Heart right ventricle (tissue), 16 donors: ENCODE data around the gene ASPSCR1. TPM values are rescaled to one million over a fixed set of nuclear protein-coding genes. Genes with fewer than 3 reads are reported as not detected.
A peak's percentile ranks its signal among the peaks of the same experiment; 100 is the strongest.

Experiments
- ATAC-seq, 8 donors: fragments of 200-7000 bp; cut with Tn5 transposase; one replicate each; pipeline ENCODE4 v1.9.1; 2020; ENCODE audit warnings: mild to moderate bottlenecking in 8 of 8, moderate library complexity in 8 of 8, moderate number of reproducible peaks in 1 of 8
- DNase-seq, 2 donors: peaks; one replicate each; pipeline ENCODE4 v3.0.0-alpha.2; 2020
- H3K27ac ChIP-seq, 10 donors: fragments of 200-600 bp; sonication (generic) in 2 of 10; one replicate each; pipeline versions ENCODE4 v1.5.0 to v1.8.0; 2020 to 2022; ENCODE audit warnings: mild to moderate bottlenecking in 3 of 10
- H3K27me3 ChIP-seq, 7 donors: fragments of 200-600 bp; one replicate each; pipeline ENCODE4 v1.8.0; 2021 to 2022; ENCODE audit warnings: mild to moderate bottlenecking in 2 of 7
- H3K36me3 ChIP-seq, 9 donors: fragments of 200-600 bp; sonication (generic) in 1 of 9; one replicate each; pipeline versions ENCODE4 v1.5.0 to v1.8.0; 2020 to 2022; ENCODE audit warnings: mild to moderate bottlenecking in 2 of 9
- H3K4me1 ChIP-seq, 9 donors: fragments of 200-600 bp; sonication (generic) in 1 of 9; one replicate each; pipeline versions ENCODE4 v1.5.0 to v1.8.0; 2020 to 2022; ENCODE audit warnings: mild to moderate bottlenecking in 4 of 9
- H3K4me3 ChIP-seq, 10 donors: fragments of 200-600 bp; sonication (generic) in 2 of 10; one replicate each; pipeline versions ENCODE4 v1.5.0 to v1.8.0; 2020 to 2022; ENCODE audit warnings: mild to moderate bottlenecking in 7 of 10, moderate library complexity in 2 of 10
- H3K9me3 ChIP-seq, 11 donors: fragments of 200-600 bp in 10 of 11; sonication (generic) in 2 of 11; one replicate each; pipeline versions ENCODE4 v1.5.0 to v1.8.0; 2013 to 2022; ENCODE audit warnings: mild to moderate bottlenecking in 2 of 11, control low read depth in 1 of 11, moderate library complexity in 1 of 11
- CTCF ChIP-seq, 9 donors: fragments of 200-600 bp; sonication (generic) in 2 of 9; IDR thresholded peaks; one replicate each; pipeline versions ENCODE4 v1.5.0 to v1.8.0; 2021 to 2022; ENCODE audit warnings: antibody characterized with exemption in 9 of 9, mild to moderate bottlenecking in 5 of 9, moderate library complexity in 1 of 9
- whole genome bisulfite sequencing, 2 donors: extraction: QIAGEN DNeasy Blood & Tissue Kit; methylation state at CpG; one replicate each; pipeline ENCODE4 v1.1.7; 2013; ENCODE audit warnings: inconsistent platforms in 1 of 2; 5-methylcytosine and 5-hydroxymethylcytosine counted together
- intact Hi-C, 10 donors: fragments of 100-400 bp; cut with DNase I; formaldehyde crosslinking; loops; one replicate each; pipeline versions ENCODE4 v1.11.1 to v1.14.2; 2022
- polyA plus RNA-seq, 2 donors: library from polyadenylated mRNA; stranded (reverse); fragments of 200-250 nt; gene quantifications; one replicate each; pipeline ENCODE4 v1.2.3, GENCODE V29; 2013
- total RNA-seq, 10 donors: library from RNA; stranded (reverse); fragmentation: NEBNext Ultra II Directional in 3 of 10; extraction: Animal tissue kit (Norgen Biotek cat#: 25700) in 3 of 10; gene quantifications; one replicate each; pipeline versions ENCODE4 v1.2.1 to v1.2.4, GENCODE V29; 2021 to 2023
- donor health status: Arrhythmogenic right ventricular cardiomyopathy.
- donor health status: ischemic (EF 13 %, LVEDD 7.1; RV severe dilation, severe dysfunction).
- donor health status: healthy with polysubstance abuse.
- donor health status: DM: no; HTN: yes; CAD: no.
- donor health status: DM: no; HTN: no; CAD: no.
- donor health status: ischemic (EF 25% LVEDD 6.9; RV normal size, moderate dysfunction).
- donor health status: ischemic (EF 25% LVEDD 5.7; RV mildly dilated, moderate dysfunction).
- donor health status: healthy.
- donor health status: DM: yes; HTN: yes; CAD: no.
- donor health status: Ischemic cardiomyopathy.
- donor health status: ischemic (EF 35%, LVEDD 5.7; RV mildly dilated, moderate dysfunction).
- donor health status: nonischemic (EF 11% LVEDD 7.7; RV severe dilation, severe dysfunction).
- donor health status: DM: yes; HTN: yes; CAD: no.
- donor health status: PGD.
- donor health status: ischemic (EF 29% LVEDD 5.4; RV normal size, mild dysfunction).
- donor health status: nonischemic (EF 23%, LVEDD 6.1; RV moderate dilation, normal function).

The ASPSCR1 gene
- total and polyA plus RNA-seq, 12 donors: 19.9 to 115 (median 25.1) TPM

- Histone ChIP-seq H3K36me3 (peaks cover 0 to 66% (median 8%) of the 10 kb centered on the region in 9 donors), H3K4me1 (peaks cover 4 to 19% (median 12%) of the 10 kb centered on the region in 9 donors), H3K27ac (no peak overlapping the region), H3K27me3 (no peaks in the 10 kb centered on the region), H3K9me3 (no peaks in the 10 kb centered on the region), H3K4me3 (no peak overlapping the region)
- whole genome bisulfite sequencing, 2 donors: 91 to 94% methylated on average over 26 of the region's 26 CpGs
- DNase-seq (no peak), ATAC-seq (no peak)
- intact Hi-C loops: no loop called here
- TF ChIP-seq CTCF (IDR thresholded peaks at IDR 0.05): no peak
Measured at GRCh38 chr17:81987161-81987770, 9.8 kb downstream of the ASPSCR1 start.

GRCh38 chr17:81990836-81991683 is 13.6 kb downstream of the ASPSCR1 start:
- Histone ChIP-seq H3K27me3 (no peaks in the 10 kb centered on the region), H3K27ac (peak overlapping the region in 9 of 10 donors; percentile 31 to 89 (median 77)), H3K9me3 (no peaks in the 10 kb centered on the region), H3K4me1 (peaks cover 4 to 25% (median 18%) of the 10 kb centered on the region in 9 donors), H3K36me3 (peaks cover 0 to 54% (median 0%) of the 10 kb centered on the region in 9 donors), H3K4me3 (no peak overlapping the region)
- TF ChIP-seq CTCF (IDR thresholded peaks at IDR 0.05): no peak
- peak in 1 of 8 donors; percentile 25 for ATAC-seq
- intact Hi-C loops: no loop called here
- no peak for DNase-seq
- WGBS, 2 donors: 75 to 79% methylated on average over 25 of the region's 25 CpGs

- TF ChIP-seq CTCF (IDR thresholded peaks at IDR 0.05): peak in 3 of 9 donors; percentile 6 to 33 (median 22)
- Histone ChIP-seq H3K4me3 (peak overlapping the region in 6 of 10 donors; percentile 6 to 38 (median 24)), H3K27ac (peak overlapping the region; percentile 55 to 89 (median 76)), H3K4me1 (peaks cover 4 to 25% (median 18%) of the 10 kb centered on the region in 9 donors), H3K27me3 (no peaks in the 10 kb centered on the region), H3K9me3 (no peaks in the 10 kb centered on the region), H3K36me3 (peaks cover 0 to 52% (median 0%) of the 10 kb centered on the region in 9 donors)
- peak; percentile 84 to 95 (median 90) for ATAC-seq
- intact Hi-C loops: no loop called here
- 39 to 41% methylated on average over 31 of the region's 31 CpGs for WGBS, 2 donors
- DNase-seq: peak; percentile 73 to 76
Measured at GRCh38 chr17:81991684-81992305, 14.4 kb downstream of the ASPSCR1 start.
